SIG-M5 treated with dmso at 0.1 percent for 504 hours (cell line): ENCODE data around the gene PSMB5.

Experiments used
- DNase-seq: peaks from one replicate; lab custom pipeline; 2025; ENCODE audit not compliant: unreplicated experiment; lab: John Stamatoyannopoulos, UW

PSMB5 gene

DNA sequence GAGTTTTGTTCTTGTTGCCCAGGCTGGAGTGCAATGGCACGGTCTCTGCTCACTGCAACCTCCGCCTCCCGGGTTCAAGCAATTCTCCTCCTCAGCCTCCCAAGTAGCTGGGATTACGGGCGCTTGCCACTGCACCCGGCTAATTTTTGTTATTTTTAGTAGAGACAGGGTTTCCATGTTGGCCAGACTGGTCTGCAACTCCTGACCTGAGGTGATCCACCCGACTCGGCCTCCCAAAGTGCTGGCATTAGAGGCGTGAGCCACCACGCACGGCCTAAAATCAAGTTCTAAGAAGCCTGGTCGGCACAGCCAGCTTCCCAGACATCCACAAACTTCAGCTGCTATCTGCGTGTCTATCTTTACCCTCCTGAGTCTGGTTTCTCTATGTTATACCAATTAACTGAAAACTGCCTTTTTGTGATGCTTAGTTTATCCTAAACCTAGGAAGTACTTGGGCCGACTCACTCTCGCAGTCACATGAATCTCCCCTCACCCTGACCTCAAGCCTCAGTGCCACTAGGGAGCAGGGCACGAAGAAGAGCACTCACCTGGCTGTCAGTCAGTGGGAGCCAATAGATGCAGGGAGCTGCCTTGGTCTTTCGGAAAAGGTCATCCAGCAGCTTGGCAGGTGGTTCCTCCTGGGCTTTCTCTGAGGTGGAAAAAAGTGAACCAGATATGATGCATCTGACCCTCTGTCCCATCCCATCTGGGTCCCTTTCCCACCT lies 26.0 kb upstream of the PSMB5 start:
- DNase-seq: no peak

DNA sequence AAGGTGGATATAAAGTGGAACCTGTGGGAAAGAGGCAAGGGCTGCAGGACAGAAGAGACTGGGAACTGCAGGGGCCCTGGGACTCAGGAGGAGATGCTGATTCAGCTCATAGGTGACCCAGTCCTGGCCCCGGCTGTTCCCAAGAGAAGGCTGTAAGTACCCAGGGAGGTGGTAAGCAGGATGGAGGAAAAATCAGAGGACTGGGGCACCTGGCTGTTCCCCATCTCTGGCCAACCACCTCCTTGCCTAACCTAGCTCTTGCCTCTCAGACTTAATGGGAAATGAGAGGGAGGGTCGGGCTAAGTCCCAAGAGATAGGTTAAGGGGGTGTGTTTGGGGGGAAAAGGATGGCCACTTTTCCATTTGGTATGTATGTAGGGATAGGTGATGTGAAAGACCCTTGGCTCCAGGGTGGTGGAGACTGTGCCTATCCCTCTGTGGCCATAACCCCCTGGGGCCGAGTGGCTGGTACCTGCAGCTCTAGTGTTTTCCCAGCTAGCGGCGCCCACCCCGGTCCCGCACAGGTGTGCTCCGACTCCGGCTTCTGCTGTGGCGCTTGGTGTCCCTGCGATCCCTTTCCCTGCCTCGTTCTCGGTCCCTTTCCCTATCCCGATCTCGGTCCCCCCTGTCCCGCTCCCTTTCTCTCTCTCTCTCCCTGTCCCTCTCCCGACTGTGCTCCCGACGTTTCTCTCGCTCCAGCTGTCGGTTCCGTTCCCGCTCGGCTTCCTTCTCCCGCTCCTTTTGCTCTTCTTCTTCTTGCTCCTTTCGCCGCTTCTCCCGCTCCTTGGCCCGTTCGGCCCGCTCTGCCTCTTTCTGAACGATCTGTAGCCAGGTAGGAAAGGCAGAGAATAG lies 24.2 kb upstream of the PSMB5 start:
- no peak for DNase-seq

DNA sequence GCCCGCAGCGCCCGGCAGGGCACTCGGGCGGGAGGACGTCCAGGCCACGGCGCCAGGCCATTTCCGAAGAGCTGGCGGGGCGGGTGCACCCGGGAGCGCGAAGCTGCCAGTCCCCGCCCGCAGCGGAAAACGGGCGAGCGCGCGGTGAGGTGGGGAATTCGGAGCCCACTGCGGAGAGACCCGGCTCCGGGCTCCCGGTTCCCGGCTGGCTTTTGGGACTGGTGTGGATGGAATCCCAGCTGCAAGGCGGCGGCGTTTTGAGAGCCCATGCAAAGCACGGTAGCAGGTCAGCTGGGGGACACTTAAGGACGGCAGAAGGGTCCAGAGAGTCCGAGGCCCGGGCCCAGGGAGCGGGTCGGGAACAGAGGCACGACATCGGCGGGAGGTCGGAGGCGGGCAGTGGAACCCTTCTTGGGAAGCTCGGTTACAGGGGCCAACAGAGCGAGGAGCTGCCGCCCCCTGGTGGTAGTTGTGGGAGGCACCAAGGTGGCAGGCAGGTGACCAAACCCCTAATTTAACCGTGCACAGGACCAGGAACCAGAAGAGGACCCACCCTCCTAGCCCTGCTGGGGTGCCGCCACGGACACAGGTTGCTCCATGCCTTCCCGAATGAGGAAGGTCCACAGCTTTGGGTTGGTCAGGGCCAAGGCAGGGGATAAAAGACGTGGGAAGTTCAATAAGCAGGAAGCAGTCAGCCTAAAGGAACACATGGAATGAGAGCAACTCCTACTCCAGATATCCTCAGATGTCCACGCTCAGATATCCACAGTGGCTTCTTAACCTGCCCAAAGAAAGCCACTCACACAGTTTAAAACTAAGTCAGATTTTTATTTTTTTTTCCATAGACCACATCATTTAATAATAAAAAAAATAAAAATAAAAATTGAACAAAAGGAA lies 23.3 kb upstream of the PSMB5 start:
- DNase-seq: no peak

DNA sequence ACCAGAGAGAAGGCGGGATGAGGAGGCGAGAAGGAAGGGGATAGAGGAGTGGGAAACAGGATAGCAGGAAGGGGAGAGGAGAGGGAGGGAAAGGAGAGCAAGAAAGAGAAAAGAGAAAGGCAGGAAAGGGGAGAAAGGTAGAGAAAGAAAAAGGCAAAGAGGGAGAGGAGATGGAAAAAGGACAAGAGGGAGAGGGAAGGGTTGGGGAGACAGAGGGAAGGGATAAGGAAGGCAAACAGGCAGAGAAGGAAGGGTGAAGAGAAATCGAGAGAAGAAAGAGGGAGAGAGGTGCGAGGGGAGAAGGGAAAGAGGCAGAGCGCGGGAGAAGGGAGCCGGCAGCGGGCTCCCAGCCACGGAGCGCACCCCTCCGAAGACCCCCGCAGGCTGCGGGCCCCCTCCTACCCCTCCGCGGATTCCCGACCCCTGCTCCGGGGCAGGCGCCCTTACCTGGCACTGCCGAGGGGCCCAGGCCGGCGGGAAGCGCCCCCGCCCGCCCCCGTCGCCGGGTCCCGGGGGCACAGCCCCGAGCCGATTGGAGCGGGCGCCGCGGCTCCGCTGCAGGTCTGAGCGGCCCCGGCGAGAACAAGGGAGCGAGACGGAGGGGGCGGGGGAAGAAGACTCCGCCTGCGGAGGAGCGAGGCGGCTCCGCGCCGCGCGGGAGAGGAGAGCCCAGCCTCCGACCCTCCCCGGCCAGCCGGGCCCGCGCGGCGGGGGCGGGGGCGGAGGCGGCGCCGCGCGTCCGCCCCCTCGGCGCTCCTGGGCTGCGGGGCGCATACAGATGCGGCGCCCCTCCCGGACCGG lies 22.5 kb upstream of the PSMB5 start, which contains the start of gene CDH24:
Gene CDH24 (minus strand): TSS at position 565 of the 801 bp plus-strand sequence. CDS start 1,787 bp downstream, outside the sequence.
- no peak for DNase-seq

DNA sequence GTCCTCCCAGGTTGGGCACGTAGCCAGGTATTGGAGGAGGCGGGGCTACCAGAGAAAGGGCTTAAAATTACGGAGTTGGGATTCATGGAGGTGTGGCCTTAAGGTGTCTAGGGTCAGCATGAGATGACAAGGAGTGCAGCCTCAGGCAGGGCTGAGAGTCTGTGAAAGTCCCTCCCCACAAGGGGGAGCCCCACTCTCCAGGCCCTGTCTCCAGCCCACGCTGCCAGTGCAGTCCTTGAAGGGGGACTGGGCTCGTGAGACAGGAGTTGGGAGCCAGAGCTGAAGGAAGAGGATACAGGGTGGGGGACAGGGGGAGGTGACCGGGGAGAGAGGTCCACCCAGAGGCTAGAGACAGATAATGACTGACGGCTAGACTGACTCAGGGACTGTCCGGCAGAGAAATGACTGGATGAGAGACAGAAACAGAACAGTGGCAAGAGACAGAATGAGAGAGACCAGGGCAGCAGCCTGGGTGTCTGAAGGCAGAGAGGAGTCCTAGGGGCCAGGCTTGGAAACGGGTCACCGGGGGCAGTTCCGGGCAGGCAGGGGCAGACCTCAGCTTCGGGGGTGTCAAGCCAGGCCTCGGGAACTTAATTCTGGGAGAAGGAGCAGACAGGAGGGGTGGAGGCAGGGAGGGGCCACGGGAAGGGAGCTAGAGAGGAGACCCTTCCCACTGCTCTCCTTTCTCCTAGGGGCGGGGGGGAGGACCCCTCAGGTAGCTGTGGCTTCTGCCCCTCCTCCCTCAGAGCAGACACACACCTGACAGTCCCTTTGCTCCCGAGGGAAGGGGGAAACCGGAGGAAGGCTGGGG lies 21.6 kb upstream of the PSMB5 start:
- no peak for DNase-seq

DNA sequence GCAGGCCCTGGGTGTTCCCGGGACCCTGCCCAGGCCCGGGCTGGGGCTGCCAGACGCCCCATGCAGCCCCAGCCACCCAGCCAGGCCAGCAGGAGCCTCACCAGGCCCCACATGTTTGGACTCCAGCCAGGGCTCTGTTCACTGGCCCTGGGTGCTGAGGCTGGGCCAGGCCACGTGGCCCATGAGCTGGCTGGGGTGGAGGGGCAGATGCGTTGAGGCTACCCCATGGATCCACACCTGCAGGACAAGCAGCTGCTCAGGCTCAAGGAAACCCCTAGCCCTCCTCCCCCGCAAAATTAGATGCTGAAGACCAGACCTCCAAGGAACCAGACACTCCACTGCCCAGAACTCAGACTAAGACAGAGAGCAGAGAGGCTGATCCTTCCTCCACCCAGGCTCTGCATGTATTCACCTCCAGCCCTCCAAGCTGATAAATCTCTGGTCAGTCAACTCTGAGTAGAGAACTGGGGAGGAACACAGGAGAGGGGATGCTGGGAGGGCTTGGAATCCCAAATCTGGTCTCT lies 21.0 kb upstream of the PSMB5 start:
- DNase-seq: no peak

DNA sequence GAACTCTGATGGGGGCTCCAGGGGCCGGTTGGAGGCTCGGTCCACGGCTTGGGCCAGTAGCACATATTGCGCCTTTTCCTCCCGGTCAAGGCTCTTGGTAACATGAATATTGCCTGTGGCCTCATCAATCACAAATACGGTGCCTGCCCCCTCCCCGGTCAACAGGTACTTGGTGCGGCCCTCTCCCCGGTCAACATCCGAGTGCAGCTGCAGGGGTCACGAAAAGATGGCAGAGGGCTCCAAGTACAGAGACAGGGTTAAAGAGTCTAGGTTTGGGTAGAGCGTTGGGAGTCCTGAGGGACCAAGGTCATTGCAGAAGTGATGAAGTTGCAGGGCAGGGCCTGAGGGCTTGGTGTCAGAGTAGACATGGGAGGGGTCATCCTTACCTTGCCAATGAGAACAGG lies 20.4 kb upstream of the PSMB5 start:
- DNase-seq: no peak

DNA sequence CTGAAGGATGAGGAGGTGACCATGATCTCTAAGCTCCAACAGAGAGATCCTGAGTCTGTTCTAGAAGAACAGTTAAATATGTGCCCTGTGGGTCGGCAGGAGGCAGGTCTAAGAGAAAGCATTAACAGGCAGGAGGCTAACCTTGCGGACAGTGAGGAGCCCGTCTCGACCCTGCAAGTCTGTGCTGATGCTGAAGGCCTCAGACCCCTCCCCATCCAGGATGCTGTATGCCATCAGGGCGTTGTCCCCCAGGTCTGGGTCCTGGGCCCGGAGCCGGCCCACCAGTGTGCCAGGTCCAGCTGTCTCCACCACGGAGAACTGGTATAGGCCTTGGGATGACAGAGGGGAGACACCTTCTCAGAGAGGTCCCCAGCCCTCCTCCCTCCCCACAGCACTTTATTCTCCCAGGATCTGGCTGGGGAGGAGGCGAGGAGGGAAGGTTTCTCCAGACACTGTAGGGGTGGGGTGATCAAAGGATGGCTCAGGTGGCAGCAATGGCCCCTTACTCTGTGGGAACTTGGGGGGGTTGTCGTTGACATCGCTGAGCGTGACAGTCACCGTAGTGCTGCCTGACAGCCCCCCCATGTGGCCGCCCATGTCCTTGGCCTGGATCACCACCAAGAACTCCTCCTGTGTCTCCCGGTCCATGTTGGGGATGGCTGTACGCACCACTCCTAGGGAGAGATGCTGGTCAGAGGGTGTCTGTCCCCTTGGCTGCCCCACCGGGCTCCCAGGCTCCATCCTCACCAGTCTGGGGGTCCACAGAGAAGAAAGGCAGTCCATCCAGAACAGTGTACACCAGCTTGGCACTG lies 19.5 kb upstream of the PSMB5 start:
- no peak for DNase-seq

DNA sequence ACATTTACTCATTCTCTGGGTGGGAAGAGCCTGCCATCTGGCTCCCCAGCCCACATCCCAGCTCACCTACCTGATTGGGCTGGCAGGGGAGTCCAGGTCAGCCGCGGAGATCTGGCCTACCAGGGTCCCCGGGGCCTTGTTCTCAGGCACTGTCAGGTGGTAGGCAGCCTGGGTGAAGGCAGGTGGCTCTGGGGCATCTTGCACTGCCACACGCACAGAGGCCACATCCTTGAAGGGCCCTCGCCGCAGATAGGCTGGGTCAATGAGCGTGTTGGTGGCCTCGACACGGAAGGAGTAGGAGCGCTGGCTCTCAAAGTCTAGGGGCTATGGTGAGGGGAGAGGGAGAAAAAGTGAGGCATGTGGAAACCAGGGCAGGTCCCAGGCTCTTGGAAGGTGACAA lies 18.7 kb upstream of the PSMB5 start:
- DNase-seq: no peak

DNA sequence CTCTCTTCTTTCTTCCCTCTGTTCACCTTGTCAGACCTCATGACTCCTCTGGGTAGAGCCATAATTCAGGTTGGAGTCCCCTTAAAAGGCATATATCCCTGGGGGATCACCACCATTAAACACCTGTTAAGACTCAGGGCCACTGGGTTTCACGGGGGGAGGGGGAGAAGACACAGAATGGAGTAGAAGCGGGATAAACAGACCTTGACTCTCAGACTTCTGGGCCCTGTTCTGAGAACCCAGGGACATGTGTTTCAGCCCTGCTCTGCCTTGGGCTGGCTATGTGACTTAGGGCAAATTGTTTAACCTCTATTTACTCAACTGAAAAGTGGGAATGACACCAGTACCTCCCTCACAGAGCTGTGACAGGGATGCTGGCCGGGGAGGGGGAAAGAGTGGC lies 18.0 kb upstream of the PSMB5 start:
- DNase-seq: no peak

DNA sequence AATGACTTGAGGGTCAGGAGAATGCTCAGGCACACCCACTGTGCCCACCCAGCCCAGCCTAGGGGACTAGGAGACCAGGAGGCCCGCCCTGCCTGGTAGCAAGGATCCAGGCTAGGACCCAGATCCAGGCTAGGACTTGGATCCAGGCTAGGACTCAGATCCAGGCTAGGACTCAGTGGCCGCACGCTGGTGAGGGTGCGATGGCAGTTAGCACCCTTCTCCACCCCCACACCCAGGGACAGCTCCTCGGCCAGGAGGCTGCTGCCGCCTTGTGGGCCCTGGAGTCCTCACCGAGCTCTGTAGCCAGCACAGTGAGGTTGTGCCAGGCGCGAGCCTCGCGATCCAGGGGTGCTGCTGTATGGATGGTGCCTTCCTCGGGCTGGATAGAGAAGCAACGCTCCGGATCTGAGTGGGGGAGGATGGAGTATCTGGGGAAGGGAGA lies 17.5 kb upstream of the PSMB5 start:
- no peak for DNase-seq

DNA sequence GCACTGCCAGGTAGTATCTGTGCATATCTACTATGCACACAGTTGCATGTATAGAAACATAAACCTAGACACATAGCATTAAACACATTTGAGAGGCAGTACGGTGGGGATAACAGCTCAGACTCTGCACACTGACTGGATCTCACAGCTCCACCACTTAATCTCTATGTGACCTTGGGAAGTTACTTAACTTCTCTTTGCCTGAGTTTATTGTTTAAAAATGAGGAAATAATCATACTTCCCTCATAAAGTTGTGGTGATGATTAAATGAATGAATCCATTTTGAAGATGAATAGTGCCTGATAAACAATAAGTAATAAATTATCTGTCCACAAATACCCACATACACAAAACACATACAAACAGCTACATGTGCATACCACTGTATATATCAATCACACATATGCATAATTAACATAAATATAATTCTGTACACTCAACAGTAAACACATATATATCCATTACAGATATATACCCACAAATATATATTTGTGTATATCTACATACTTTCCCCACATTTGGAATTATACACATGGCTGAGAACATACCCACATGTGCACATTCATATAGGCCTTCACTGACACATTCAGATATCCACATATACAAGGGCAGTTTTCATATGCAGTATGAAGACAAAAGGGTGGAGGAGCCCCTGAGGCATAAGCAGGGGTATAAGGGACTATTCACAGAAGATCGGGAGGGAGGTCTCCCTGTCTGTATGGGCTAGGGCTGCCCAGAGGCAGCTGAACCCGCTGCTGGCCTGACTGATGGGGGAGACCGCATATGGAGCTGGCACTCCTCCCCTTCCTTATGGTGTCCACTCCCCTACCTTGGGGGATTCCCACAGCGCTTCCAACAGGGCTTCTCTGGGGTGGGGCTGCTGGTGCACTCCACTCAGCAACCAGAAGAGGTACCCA lies 16.7 kb upstream of the PSMB5 start:
- no peak for DNase-seq

DNA sequence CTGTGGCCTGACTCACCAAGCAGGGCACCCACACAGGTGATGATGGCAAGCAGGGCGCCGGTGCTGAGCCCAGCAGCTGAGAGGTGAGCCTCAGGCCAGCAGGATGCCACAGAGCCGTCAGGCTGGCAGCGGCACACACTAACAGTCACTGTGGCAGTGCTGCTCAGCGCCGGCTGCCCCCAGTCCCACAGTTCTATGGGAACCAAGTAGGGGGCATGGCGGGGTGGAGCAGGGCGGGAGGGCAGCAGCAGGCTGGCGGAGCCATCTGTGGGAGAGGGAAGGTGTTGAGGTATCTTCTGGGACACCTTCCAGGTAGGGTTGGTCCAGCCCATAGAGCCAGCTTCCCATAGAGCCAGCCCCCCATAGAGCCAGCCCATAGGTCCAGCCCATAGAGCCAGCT lies 14.3 kb upstream of the PSMB5 start:
- DNase-seq: no peak

DNA sequence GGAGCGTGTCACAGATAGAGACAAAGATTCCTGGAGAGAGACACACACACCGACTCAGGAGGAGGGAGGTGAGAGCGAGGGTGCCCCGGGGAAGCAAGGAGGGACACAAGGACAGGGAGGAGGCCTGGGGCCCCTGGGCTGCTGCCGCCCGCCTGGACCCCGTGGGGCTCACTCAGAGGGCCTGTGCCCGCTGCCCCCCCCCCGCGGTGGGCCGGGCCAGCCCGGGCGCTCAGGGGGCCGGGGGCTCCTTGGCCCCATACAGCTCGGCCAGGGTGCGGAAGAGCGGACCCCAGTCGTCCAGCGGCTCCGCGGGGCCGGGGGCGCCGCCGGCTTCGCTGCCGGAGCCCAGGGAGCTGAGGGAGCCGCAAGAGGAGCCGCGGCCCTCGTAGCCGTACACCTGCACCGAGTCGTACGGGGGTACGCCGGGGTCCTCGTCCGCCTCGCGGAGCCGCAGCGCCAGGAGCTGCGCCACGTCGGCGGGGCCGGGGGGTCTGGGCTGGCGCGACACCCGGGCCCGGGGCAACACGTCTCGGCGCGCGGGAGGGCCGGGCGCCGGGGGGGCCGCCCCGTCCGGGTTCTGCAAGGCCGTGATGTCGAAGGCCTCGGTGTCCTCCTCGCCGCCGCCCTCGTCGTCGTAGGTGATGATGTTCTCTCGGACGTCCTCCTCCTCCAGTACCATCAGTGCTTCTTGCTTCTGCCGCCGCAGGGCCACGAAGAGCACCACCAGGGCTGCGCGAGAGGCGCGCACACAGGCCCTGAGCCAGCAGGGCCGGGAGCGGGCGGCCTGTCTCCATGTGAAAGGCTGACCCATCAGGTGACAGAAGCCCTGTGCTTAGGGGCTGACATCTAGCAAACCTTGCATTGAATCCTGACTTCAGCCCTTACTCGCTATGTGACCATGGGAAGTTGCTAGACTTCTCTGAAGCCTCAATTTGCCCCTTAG lies 13.3 kb upstream of the PSMB5 start:
- no peak for DNase-seq

DNA sequence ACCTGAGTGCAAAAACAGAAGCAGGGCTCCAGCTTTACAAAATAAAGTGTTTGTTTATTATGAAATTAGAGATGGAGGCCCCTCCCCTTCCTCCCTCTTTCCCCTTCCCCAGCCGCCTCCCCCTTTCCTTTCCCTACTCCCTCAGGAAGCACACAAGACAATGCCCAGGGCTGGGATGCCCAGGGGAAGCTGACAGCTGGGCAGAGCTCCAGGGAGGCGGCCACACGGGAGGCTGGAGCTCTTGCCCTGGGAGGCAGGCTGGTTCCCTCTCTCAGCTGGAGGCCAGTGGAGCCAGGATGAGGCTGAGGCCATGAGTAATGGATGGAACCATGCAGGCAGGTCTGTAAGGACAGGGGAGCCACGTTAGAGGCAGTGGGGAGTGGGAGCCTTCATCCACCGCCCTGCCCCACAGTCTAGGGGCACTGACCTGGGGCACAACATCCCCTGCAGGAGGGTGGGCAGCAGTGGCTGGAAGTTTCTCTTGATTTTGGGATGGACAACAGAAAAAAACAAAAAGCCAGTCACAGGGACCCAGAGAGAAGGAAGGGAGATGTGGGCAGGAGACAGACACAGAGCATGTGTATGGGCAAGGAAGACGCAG lies 12.4 kb upstream of the PSMB5 start:
- DNase-seq: no peak
